Activated CD4-positive, alpha-beta T cell treated with anti-CD3 and anti-CD28 coated beads, Interleukin-10, Interleukin-2, amounts not matched to agents 100 ng/mL and 50 ng/mL, durations not matched to agents 16 hours and 8 hours (primary cell): ENCODE results near the gene SLC13A5.
"Not testable (repeated sequence)": the region's sequence is repeated elsewhere in the genome, so short reads cannot be mapped to it uniquely, and the experiment has no call there.

ENCODE experiments used
- DNase-seq: peaks from one replicate; pipeline ENCODE4 v3.0.0-alpha.2; 2020

The SLC13A5 gene

DNA sequence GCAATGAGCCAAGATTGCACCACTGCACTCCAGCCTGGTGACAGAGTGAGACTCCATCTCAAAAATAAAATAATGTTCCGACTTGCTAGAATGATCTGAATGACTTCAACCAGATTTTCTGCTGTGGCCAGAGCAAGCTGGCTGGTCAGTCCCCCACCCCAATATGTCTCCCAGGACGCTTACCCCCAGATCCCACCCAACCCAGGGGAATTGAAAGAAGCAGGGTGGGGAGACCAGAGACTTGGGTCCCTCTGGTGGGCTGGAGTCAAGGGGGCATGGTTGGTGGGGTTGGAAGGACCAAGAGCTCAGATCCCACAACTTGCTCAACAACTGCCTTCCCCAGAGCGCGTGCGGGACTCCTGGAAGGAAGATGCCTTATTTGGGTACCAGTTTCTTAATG, 54.8 kb downstream of the SLC13A5 start:
- not testable (repeated sequence) for DNase-seq

DNA sequence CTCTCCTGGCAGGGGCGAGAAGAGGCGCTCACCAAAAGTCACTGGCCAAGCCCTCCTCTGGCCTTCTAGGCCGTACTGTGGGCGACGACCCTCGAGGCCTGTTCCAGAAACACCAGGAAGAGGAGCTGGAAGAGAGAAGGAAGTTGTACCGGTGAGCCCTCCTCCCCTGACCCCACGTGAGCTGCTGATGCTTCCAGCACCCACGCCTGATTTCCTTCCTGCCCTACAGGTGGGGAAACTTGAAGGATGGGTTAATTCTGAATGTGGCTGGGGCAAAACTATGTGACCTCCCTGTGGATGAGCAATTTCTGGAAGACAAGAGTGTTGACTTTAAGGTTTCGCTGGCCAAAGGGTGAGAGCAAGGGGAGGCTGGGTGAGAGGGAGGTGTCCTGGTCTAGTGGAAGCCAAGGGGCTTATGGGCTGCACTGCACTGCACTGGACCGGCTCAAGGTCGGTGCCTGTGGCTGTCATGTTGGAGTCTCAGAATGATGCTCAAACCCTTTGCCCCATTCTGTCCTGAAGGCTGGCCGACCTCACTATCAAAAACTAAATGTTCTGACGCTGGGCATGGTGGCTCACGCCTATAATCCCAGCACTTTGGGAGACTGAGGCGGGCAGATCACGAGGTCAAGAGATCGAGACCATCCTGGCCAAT, 55.4 kb downstream of the SLC13A5 start:
- no peak for DNase-seq

DNA sequence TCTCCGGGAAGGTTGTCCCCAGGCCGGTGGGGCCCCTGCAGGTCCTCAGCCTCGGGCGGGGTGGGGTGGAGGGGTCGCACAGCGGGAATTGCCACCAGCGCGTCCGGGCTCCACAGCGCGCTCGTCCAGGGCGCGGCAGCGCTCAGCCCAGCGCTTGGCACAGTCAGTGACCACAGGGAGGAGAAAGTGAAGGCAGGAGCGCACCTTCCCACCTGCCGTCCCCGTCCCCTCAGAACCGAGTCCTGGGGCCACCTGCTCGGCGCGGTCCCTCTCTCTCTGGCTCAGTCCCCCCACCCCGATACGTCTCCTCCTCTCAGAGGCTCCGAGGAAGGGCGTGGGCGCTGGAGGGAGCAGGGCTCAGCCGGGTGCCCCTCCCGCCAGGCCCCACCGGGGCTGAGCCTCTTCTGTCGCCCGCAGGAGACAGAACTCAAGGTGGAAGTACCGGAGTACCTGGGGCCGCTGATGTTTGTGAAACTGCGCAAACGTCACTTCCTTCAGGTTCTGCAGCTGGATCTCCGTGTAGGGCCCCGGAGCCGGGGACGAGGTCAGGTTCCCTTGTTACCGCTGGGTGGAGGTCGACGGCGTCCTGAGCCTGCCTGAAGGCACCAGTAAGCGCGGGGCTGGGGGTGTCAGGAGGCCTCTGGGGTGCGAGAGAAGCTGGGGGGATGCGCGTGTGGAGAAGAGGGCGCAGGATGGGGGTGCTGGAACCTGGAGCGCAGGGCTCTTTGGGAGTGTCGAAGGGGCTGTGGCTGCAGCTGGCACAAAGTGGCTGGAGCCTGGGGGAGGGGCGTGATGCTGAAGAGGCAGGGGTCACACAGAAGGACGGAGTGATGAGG, 56.2 kb downstream of the SLC13A5 start:
- peak; percentile 65 for DNase-seq

DNA sequence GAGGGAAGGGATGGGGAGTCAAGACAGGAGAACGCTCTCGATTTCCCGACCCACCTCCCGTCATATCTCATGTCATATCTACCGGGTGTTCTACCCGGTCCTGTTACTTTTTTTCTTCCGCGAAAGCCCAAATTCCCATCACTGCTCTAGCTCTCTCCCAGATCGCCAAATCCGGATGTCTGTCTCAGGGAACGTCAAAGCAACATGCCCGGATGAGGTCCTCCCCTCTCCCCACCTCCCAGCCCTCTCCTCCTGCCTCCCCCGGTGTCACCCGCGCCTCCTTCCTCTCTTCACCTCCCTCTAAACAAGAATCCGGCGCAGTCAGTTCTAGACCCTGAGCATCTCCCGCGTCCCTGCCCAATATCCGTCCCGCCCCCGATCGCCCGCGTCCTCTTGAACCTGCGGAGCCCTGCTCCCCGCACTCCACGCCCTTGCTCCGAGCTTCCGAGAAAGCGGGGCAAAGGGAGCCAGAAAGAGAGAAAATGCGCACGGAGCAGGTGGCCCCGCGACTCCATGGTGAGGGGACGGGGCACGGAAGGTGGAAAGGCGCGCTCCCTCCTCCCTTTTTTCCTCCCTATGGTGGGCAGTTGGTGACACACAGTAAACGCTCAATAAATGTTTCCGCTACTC, 57.3 kb downstream of the SLC13A5 start:
- DNase-seq, result not testable (repeated sequence)

DNA sequence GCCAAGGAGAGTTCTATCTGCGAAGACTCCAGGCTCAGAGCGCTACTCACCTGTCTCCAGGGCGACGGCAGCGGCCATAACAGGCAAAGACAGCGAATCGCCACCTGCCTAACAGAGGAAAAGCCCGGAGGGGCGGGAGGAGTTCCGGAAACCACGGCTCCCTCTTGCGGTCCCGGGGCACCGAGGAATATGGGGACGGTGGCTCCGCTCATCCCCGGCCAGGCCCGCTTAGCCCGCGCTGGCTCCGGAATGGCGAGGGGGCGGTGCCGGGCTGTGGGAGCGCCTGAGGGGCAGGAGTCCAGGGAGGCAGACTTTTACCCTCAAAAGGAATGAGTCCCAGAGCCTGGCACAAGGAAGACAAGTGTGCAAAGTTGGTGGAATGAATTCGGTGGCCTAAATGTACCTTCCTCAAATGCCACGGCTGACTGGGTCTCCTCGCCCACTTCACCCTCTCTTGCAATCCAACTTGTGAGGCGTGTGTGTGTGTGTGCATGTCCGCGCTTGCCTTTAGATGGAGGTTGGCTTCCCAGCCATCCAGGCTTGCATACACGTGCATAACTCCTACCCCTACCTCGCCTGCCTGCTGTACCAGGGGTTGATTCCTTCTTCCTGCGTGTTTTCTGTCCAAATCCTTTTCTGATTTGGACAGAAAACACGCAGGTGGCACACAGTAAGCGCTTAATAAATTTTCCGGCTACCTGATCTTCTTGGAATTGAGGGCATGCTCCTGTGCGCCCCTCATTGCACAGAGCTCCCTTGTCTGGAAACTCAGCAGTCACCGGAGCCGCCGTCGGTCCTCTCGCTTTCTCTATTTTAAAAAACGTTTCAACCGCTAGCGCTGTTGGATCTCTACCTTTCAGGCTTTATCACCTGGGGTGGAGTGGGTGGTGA, 58.1 kb downstream of the SLC13A5 start:
- no peak for DNase-seq

DNA sequence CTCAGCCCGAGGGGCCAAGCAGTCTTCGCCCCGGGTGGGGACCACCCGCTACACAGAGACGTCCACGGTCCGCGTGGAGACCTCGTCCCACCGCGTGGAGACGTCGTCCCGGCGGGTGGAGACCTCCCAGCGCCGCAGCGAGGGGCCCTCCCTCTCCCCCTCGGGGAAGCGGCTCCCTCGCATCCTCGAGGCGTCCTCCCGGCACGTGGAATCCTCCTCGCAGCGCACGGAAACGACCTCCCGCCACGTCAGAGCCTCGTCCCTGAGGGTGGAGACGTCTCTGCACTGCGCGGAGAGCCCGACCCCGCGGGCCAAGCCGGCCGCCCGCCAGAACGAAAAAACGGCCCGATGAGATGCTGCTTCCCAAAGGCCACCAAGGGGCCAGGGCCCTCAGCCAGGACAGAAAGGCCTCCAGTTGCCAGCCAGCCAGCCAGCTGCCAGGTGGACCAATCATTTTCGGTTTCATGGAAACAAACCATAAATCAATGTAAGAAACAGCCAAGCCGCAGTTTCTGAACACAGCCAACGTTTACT, 61.2 kb downstream of the SLC13A5 start:
- DNase-seq, result peak; percentile 41

DNA sequence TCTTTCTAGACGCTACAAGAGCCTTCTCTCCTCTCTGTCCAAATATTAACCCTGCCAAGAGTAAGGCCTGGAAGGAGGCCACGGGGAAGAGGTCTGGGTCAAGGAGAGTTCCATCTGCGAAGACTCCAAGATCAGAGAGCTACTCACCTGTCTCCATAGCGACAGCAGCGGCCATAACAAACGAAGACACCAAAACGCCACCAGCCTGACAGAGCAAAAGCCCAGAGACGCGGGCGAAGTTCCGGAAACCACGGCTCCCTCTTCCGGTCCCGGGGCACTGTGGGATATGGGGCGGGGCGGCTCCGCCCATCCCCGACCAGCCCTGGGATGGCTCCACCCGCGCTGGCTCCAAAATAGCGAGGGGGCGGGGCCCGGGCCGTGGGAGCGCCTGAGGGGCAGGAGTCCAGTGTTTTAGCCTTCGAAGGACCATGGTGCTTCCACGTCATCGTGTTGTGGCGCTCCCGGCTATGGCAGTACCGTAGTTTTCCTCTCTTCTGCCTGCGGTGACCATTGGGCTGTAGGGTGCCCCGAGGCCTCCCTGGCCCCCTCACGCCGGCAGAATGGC, 61.7 kb downstream of the SLC13A5 start, which contains the start of the genes C17orf100 and MED31:
TSS of gene C17orf100 (plus strand) at position 409 of the 565 bp plus-strand sequence. CDS start at position 561, 152 bp downstream.
TSS of gene MED31 (minus strand) at position 252 of the 565 bp plus-strand sequence. CDS start at position 175, 77 bp downstream.
- peak; percentile 98 for DNase-seq

DNA sequence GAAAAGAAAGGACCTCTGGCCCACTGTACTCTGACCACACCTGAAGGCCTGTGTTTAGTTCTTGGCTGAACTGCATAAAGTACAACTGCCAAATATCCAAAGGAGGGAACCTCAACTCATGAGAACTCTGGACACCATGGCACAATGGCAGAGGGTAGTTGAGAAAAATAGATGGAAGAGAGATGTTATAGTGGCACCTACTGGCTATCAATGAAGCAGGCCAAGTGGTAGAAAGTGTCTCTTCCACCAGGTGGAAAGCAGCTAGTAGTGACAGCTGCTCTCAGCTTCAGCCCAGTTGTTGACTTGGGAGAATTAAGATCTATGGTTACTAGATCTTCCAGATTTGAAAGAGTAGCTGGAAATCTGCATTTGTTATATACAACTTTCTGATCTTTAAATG, 65.0 kb downstream of the SLC13A5 start:
- peak; percentile 42 for DNase-seq

DNA sequence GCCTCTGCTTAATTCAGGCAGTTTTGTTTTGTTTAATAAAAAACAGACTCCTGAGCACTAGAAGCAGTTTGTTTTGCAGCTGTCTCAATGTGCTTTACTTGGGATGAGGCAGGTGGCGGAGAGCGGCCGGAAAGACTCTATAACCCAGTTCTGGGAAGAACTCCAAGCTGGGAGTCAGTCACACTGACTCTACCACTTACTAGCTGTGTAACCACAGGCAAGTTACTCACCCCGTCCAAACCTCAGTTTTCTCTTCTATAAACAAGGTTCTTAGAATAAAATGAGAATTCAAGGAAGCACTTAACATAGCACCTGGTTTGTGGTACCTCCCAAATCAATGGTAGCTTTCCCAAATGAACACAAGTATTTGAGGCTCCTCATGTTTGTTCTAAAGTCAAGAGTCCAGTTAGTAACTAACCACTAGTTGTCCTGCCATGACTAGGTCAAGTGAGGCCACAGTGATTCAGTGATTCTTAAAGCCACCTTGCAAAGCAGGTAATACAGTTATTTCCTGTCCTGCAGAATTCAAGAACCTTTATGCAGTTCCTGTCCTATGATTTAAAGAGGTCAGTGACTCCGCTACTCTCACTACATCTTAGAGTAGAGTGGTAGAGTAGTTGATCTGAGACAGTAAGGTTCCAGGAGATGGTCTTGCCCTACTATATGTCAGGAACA, 69.6 kb downstream of the SLC13A5 start:
- peak; percentile 73 for DNase-seq

DNA sequence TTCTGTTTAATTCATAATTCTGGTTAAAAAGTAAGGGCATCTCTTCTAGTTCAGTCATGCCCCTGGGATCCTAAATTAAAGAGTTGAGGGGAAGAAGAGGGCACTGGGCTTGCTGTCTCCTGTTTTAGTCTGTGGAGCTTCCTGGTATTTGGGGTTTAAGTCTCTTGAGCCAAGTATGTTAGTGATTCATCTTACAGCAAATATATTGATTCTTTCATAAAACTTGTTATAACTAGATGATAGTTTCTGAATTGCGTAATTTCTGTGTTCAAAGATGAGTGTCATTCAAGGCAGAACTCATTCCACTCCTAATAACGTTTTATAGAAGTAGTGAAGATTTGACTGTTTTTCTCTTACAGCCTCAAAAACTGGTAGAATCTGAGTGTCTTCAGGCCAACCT, 70.6 kb downstream of the SLC13A5 start:
- peak; percentile 77 for DNase-seq

DNA sequence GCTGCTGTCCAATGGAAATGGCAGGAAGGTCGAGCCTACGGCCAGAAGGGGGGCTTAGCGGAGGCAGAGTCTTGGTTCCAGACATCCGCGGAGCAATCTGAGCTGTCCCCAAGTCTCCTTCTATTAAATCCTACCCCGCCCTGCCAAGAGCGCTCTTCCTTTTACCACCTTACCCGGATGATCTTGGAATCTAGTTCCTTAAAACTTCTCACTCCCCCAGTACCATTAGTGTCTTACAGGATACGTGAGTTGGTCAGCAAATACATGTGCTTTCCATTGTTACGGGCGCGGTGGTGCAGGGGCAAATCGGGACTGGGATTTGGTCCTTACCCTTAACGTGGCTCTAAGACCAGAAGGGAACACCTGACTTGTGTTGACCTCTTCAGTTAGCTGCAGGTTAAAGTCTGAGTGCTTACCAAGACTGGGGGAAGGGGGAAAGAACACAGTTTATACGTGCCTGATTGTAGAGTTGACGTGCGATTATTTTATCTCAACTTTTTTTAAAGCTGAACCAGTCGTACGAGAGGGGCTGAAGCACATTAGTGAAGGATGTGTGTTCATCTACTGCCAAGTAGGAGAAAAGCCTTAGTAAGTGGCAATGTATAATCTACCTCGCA, 71.8 kb downstream of the SLC13A5 start:
- peak; percentile 27 for DNase-seq

DNA sequence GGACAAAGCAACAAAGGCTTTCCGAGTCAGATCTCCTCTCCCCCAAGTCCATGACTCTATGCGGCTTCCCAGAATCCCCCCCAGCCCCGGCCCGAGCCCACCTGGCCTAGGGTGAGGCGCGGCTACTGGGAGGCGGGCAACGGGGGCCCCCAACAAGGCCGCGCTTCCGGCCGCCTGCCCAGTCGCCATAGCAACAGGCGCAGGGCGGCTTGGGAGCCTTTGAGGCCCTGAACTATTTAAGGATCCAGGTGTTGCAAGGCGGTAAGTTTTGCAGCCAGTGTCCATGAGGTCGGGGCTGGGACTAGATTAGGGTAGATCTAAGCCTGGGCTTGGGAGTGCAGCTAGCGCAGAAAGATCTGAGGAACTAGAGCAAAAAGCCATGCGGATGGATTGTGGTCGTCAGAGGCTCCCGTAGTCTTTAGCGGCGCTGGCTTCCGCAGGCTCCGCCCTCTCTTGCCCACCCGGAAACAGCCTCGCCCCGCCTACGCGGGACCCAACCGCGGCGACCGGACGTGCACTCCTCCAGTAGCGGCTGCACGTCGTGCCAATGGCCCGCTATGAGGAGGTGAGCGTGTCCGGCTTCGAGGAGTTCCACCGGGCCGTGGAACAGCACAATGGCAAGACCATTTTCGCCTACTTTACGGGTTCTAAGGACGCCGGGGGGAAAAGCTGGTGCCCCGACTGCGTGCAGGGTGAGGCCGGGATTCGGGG, 72.5 kb downstream of the SLC13A5 start, which contains the start of the genes KIAA0753 and TXNDC17:
TSS of gene KIAA0753 (minus strand) at position 176 of the 711 bp plus-strand sequence. CDS start 5,608 bp downstream, outside the sequence.
TSS of gene TXNDC17 (plus strand) at position 525 of the 711 bp plus-strand sequence. CDS start at position 548, 23 bp downstream.
- DNase-seq, result peak; percentile 97

DNA sequence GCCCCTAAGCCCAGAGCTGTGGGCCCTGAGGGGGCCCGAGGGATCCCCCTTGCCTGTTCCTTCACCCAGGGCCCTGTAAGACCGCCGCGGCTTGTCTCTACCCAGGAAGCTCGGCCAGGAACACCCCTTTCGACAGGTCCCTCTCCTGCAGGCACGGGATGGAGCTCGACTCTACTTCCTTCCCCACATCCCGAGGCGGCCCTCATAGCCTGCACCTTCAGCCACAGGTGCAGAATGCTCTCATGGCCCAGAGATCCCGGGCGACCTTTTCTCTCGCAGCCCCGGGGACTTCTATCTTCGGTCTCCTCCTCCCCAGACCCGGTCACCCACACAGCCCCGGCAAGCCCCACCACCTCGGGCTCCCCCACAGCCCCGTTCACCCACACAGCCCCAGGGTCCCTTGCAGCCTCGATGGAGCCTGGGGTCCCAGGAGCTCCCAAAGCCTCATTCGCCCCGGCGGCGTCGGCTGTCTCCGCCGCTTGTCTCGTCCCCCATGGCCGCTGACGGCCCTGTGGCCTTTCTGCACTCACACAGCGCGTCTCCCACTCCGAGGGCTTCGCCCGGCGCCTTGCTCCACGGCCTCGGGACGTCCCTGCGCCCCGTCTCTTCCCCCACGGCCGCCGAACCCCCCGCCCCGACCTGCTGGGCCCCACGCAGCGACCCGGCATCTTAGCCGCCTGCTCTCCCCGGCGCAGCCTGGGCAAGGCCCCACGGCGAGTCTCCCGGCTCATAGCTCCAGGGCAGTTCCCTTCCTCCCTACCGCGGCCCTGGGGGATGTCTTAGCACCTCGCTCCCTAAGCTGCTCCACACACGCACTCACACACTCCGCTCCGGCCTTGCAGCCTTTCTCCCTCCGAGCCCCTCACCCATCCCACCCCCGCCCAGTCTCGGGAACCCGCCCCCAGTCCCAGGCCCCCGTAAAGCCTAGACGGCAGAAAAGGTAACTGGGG, 73.3 kb downstream of the SLC13A5 start:
- DNase-seq, result peak; percentile 32

DNA sequence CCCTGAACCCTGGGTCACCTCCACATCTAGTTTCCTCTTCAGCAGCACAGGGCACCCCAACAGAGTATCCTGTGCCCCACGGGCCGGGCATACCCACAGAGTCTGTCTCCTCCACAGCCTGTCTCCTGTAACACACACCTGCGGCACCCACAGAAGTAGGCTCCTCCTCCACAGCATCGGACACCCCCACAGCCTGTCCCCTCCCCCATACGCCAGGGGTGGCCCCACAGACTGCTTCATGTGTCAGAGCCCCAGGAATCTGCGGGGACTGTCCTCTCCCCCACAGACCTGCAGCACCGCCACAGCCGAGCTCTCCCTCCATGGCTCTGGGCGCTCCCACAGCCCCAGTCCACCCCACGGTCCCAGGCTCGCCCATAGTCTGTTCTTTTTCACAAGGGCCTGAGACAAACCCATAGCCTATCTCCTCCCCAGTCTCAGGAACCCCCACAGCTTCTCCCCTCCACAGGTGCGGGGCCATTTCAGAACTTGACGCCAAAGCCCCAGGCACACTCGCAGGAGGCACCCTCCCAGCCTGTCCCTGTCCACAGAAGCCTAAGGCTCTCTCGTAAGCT, 74.1 kb downstream of the SLC13A5 start:
- DNase-seq, result no peak

DNA sequence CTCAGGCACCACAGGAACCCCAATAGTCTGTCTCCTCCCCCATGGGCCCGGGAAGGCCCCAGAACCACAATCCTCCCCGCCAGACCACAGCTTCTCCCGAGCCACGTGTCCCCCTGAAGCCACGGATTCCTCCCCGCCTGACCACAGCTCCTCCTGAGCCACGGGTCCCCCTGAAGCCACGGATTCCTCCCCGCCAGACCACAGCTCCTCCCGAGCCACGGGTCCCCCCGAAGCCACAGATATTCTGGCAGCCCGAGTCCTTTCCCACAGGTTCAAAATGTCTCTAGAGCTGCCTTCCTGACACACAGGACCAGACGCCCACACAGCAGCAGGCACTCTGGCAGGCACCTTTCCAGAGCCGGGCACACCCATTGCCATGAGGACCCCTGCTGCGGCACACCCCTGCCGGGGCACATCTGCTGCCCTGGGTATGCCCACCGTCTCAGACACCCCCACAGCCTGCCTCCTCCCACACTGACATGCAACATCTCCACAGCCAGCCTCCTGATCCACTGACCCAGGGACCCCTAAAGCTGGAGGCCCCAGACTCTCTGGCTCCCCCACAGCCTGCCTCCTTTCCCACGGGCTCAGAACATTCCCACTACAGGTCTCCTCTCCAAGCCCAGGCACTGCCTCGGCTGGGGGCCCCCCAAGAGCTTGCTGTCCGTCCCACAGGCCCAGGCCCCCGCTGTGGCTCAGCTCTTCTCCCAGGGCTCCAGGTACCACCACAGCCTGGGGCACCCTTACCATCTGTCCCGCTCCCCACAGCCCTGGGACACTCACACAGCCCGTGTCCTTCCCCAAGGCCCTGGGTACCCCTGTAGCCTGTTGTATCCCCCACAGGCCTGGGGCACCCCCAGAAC, 74.9 kb downstream of the SLC13A5 start:
- no peak for DNase-seq

DNA sequence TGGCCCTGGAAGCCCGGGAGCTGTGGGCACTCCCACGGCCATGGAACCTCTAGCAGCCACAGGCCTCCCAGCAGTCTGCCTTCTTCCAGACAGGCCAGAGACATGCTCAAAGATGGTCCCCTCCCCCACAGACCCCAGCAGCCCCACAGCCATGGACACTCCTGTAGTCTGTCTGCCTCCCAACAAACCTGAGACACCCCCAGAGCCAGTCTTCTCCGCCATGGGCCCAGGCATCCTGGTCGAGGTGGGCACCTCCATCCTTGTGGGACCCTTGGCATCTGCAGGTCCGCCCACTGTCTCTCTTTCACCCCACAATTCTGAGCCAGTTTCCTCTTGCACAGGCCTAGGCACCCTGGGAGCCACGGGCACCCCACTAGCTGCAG, 75.7 kb downstream of the SLC13A5 start:
- DNase-seq, result no peak
